ENCODE data around the gene TTLL11. TPM values are rescaled to one million over a fixed set of nuclear protein-coding genes. Genes with fewer than 3 reads are reported as not detected.

Gene TTLL11
- total RNA-seq, 2 donors from 2014 or later, result 0.39 to 2.1 TPM

Other genes starting within 250 kb of the TTLL11 start
- gene NDUFA8, start 66.5 kb upstream of the TTLL11 start, total RNA-seq, result 10 to 100 TPM; 40.7 to 58.2 TPM
- under 1 TPM in 1 of 2 donors, not detected in 1; 0.82 TPM for gene MORN5, start 66.6 kb upstream of the TTLL11 start, total RNA-seq
- gene LHX6, start 135.6 kb upstream of the TTLL11 start, total RNA-seq, result under 1 TPM in 1 of 2 donors, not detected in 1; 0.10 TPM
- gene RBM18, start 171.5 kb upstream of the TTLL11 start, total RNA-seq, result 10 to 100 TPM; 22.7 to 39.8 TPM
- 10 to 100 TPM; 44.9 to 65.7 TPM for gene MRRF, start 171.6 kb upstream of the TTLL11 start, total RNA-seq